ENCODE results near the gene ASPN. TPM values are rescaled to one million over a fixed set of nuclear protein-coding genes. Genes with fewer than 3 reads are reported as not detected.

ASPN gene
- total and polyA plus RNA-seq, 7 experiments from 2014 or later, result not detected

GRCh38 chr9:92484563-92484962 is 2.3 kb upstream of the ASPN start:
- DNase-seq, result no peak
- ChIA-PET POLR2A (no interaction called here), CTCF (no interaction called here)
- H3K27me3 ChIP-seq (ENCODE audit: control insufficient read depth in 2 of 2, insufficient read depth in 2 of 2, low read length in 2 of 2), result no peaks in the 10 kb centered on the region
- no peaks in the 10 kb centered on the region for H3K4me1 ChIP-seq (ENCODE audit: control insufficient read depth in 2 of 2, insufficient read depth in 2 of 2, low read length in 2 of 2)
- Mint-ChIP-seq H3K4me1 (peaks cover 0 to 5% (median 0%) of the 10 kb centered on the region in 7 donors), H3K9me3 (peaks cover 0 to 3% (median 0%) of the 10 kb centered on the region in 11 donors), H3K27me3 (no peaks in the 10 kb centered on the region), H3K4me3 (no peak overlapping the region), H3K36me3 (peaks cover 0 to 2% (median 0%) of the 10 kb centered on the region in 5 donors), H3K27ac (no peak overlapping the region)
- intact Hi-C loops (cut with micrococcal nuclease), result no loop called here
- ATAC-seq, result no peak
- H3K9me3 ChIP-seq (ENCODE audit: control insufficient read depth in 2 of 3, low read length in 3 of 3), result no peaks in the 10 kb centered on the region
- H3K36me3 ChIP-seq (ENCODE audit: control insufficient read depth in 2 of 3, insufficient read depth in 3 of 3, low read length in 3 of 3), result no peaks in the 10 kb centered on the region
- no peak overlapping the region for H3K27ac ChIP-seq (ENCODE audit: low read depth, low read length)
- H3K4me3 ChIP-seq (ENCODE audit: low read length), result no peak overlapping the region

GRCh38 chr9:92483627-92484545 is 1.6 kb upstream of the ASPN start:
- CTCF ChIA-PET, result no interaction called here
- H3K27ac Mint-ChIP-seq, result no peak overlapping the region
- intact Hi-C loops (cut with micrococcal nuclease), result no loop called here

GRCh38 chr9:92482805-92483204 is 499 bp upstream of the ASPN start:
- no peak overlapping the region for H3K4me3 ChIP-seq (ENCODE audit: low read length)
- H3K9me3 ChIP-seq (ENCODE audit: control insufficient read depth in 2 of 3, low read length in 3 of 3), result no peaks in the 10 kb centered on the region
- Mint-ChIP-seq H3K27me3 (no peaks in the 10 kb centered on the region), H3K4me1 (peaks cover 0 to 5% (median 0%) of the 10 kb centered on the region in 7 donors), H3K27ac (no peak overlapping the region), H3K9me3 (peaks cover 0 to 3% (median 0%) of the 10 kb centered on the region in 11 donors), H3K4me3 (no peak overlapping the region), H3K36me3 (peaks cover 0 to 2% (median 0%) of the 10 kb centered on the region in 5 donors)
- intact Hi-C loops (cut with micrococcal nuclease), result no loop called here
- ATAC-seq (no peak), DNase-seq (no peak)
- H3K27ac ChIP-seq (ENCODE audit: low read depth, low read length), result no peak overlapping the region
- CTCF ChIA-PET, result no interaction called here
- H3K36me3 ChIP-seq (ENCODE audit: control insufficient read depth in 2 of 3, insufficient read depth in 3 of 3, low read length in 3 of 3), result no peaks in the 10 kb centered on the region
- POLR2A ChIA-PET, result no interaction called here
- no peaks in the 10 kb centered on the region for H3K4me1 ChIP-seq (ENCODE audit: control insufficient read depth in 2 of 2, insufficient read depth in 2 of 2, low read length in 2 of 2)
- no peaks in the 10 kb centered on the region for H3K27me3 ChIP-seq (ENCODE audit: control insufficient read depth in 2 of 2, insufficient read depth in 2 of 2, low read length in 2 of 2)

More at GRCh38 chr9:92483627-92484545, 1.6 kb upstream of the ASPN start:
- Histone ChIP-seq H3K4me1 (ENCODE audit: control insufficient read depth in 2 of 2, insufficient read depth in 2 of 2, low read length in 2 of 2) (no peaks in the 10 kb centered on the region), H3K36me3 (ENCODE audit: control insufficient read depth in 2 of 3, insufficient read depth in 3 of 3, low read length in 3 of 3) (no peaks in the 10 kb centered on the region), H3K27me3 (ENCODE audit: control insufficient read depth in 2 of 2, insufficient read depth in 2 of 2, low read length in 2 of 2) (no peaks in the 10 kb centered on the region), H3K9me3 (ENCODE audit: control insufficient read depth in 2 of 3, low read length in 3 of 3) (no peaks in the 10 kb centered on the region), H3K4me3 (ENCODE audit: low read length) (no peak overlapping the region), H3K27ac (ENCODE audit: low read depth, low read length) (no peak overlapping the region)
- ATAC-seq (no peak), DNase-seq (no peak)
- POLR2A ChIA-PET, result no interaction called here
- no peak overlapping the region for H3K4me3 Mint-ChIP-seq
- H3K4me1 Mint-ChIP-seq, result peaks cover 0 to 5% (median 0%) of the 10 kb centered on the region in 7 donors
- H3K27me3 Mint-ChIP-seq, result no peaks in the 10 kb centered on the region
- peaks cover 0 to 2% (median 0%) of the 10 kb centered on the region in 5 donors for H3K36me3 Mint-ChIP-seq
- H3K9me3 Mint-ChIP-seq, result peaks cover 0 to 3% (median 0%) of the 10 kb centered on the region in 11 donors

GRCh38 chr9:92480986-92481633 is 1.2 kb downstream of the ASPN start:
- H3K9me3 Mint-ChIP-seq, result peaks cover 0 to 3% (median 0%) of the 10 kb centered on the region in 11 donors
- no peak for ATAC-seq
- Histone ChIP-seq H3K27me3 (ENCODE audit: control insufficient read depth in 2 of 2, insufficient read depth in 2 of 2, low read length in 2 of 2) (no peaks in the 10 kb centered on the region), H3K4me1 (ENCODE audit: control insufficient read depth in 2 of 2, insufficient read depth in 2 of 2, low read length in 2 of 2) (no peaks in the 10 kb centered on the region), H3K36me3 (ENCODE audit: control insufficient read depth in 2 of 3, insufficient read depth in 3 of 3, low read length in 3 of 3) (no peaks in the 10 kb centered on the region), H3K27ac (ENCODE audit: low read depth, low read length) (no peak overlapping the region), H3K4me3 (ENCODE audit: low read length) (no peak overlapping the region), H3K9me3 (ENCODE audit: control insufficient read depth in 2 of 3, low read length in 3 of 3) (no peaks in the 10 kb centered on the region)
- no peak for DNase-seq
- intact Hi-C loops (cut with micrococcal nuclease), result no loop called here
- H3K4me3 Mint-ChIP-seq, result no peak overlapping the region
- peaks cover 0 to 5% (median 0%) of the 10 kb centered on the region in 7 donors for H3K4me1 Mint-ChIP-seq
- ChIA-PET POLR2A (no interaction called here), CTCF (no interaction called here)
- peaks cover 0 to 2% (median 0%) of the 10 kb centered on the region in 5 donors for H3K36me3 Mint-ChIP-seq
- no peak overlapping the region for H3K27ac Mint-ChIP-seq
- no peaks in the 10 kb centered on the region for H3K27me3 Mint-ChIP-seq

GRCh38 chr9:92480291-92480771 is 2.0 kb downstream of the ASPN start:
- DNase-seq, result no peak
- Mint-ChIP-seq H3K4me3 (no peak overlapping the region), H3K4me1 (peaks cover 0 to 5% (median 0%) of the 10 kb centered on the region in 7 donors), H3K27ac (no peak overlapping the region), H3K36me3 (peaks cover 0 to 2% (median 0%) of the 10 kb centered on the region in 5 donors), H3K27me3 (no peaks in the 10 kb centered on the region), H3K9me3 (peaks cover 0 to 3% (median 0%) of the 10 kb centered on the region in 11 donors)
- Histone ChIP-seq H3K9me3 (ENCODE audit: control insufficient read depth in 2 of 3, low read length in 3 of 3) (no peaks in the 10 kb centered on the region), H3K27ac (ENCODE audit: low read depth, low read length) (no peak overlapping the region), H3K36me3 (ENCODE audit: control insufficient read depth in 2 of 3, insufficient read depth in 3 of 3, low read length in 3 of 3) (no peaks in the 10 kb centered on the region), H3K4me3 (ENCODE audit: low read length) (no peak overlapping the region), H3K27me3 (ENCODE audit: control insufficient read depth in 2 of 2, insufficient read depth in 2 of 2, low read length in 2 of 2) (no peaks in the 10 kb centered on the region), H3K4me1 (ENCODE audit: control insufficient read depth in 2 of 2, insufficient read depth in 2 of 2, low read length in 2 of 2) (no peaks in the 10 kb centered on the region)
- ATAC-seq, result no peak
- ChIA-PET CTCF (no interaction called here), POLR2A (no interaction called here)
- intact Hi-C loops (cut with micrococcal nuclease), result no loop called here

- no peaks in the 10 kb centered on the region for H3K9me3 ChIP-seq (ENCODE audit: control insufficient read depth in 2 of 3, low read length in 3 of 3)
- Mint-ChIP-seq H3K27ac (no peak overlapping the region), H3K27me3 (no peaks in the 10 kb centered on the region), H3K36me3 (no peaks in the 10 kb centered on the region), H3K4me3 (no peak overlapping the region), H3K4me1 (peaks cover 0 to 5% (median 0%) of the 10 kb centered on the region in 7 donors), H3K9me3 (no peaks in the 10 kb centered on the region)
- DNase-seq (no peak), ATAC-seq (no peak)
- no peaks in the 10 kb centered on the region for H3K27me3 ChIP-seq (ENCODE audit: control insufficient read depth in 2 of 2, insufficient read depth in 2 of 2, low read length in 2 of 2)
- H3K27ac ChIP-seq (ENCODE audit: low read depth, low read length), result no peak overlapping the region
- no peaks in the 10 kb centered on the region for H3K4me1 ChIP-seq (ENCODE audit: control insufficient read depth in 2 of 2, insufficient read depth in 2 of 2, low read length in 2 of 2)
- ChIA-PET CTCF (no interaction called here), POLR2A (no interaction called here)
- H3K4me3 ChIP-seq (ENCODE audit: low read length), result no peak overlapping the region
- no peaks in the 10 kb centered on the region for H3K36me3 ChIP-seq (ENCODE audit: control insufficient read depth in 2 of 3, insufficient read depth in 3 of 3, low read length in 3 of 3)
- intact Hi-C loops (cut with micrococcal nuclease), result no loop called here
Observed at GRCh38 chr9:92479346-92479745, 3.0 kb downstream of the ASPN start.
